ENCODE results near the gene CRLF1. TPM values are rescaled to one million over a fixed set of nuclear protein-coding genes. Genes with fewer than 3 reads are reported as not detected.

CRLF1 gene
- total and polyA plus RNA-seq, 4 experiments from 2014 or later: 0.70 TPM; not detected in 3

GRCh38 chr19:18605546-18606280, 886 bp downstream of the CRLF1 start:
- Histone ChIP-seq H3K27ac (ENCODE audit: low read depth, low read length) (no peak overlapping the region), H3K4me3 (ENCODE audit: low read length in 2 of 2) (no peak overlapping the region), H3K4me1 (ENCODE audit: insufficient read depth, low read length) (no peaks in the 10 kb centered on the region), H3K9me3 (ENCODE audit: control insufficient read depth in 1 of 2, low read length in 2 of 2) (no peaks in the 10 kb centered on the region), H3K27me3 (ENCODE audit: insufficient read depth, low read length) (peaks cover 52% of the 10 kb centered on the region), H3K36me3 (ENCODE audit: insufficient read depth, low read length) (no peaks in the 10 kb centered on the region)
- peaks cover 0 to 2% (median 0%) of the 10 kb centered on the region in 8 donors for H3K9me3 Mint-ChIP-seq
- intact Hi-C loops (cut with micrococcal nuclease): no loop called here
- H3K27ac Mint-ChIP-seq: no peak overlapping the region
- no peak for DNase-seq
- POLR2A ChIA-PET (ENCODE audit: partially characterized antibody): interaction anchor here (1.4 kb wide), 1 partner anchor 8 kb away, joined by 3 read pairs; the partner anchor contains the start of gene TMEM59L
- H3K4me1 Mint-ChIP-seq: peaks cover 7 to 37% (median 18%) of the 10 kb centered on the region in 4 donors
- CTCF ChIA-PET (ENCODE audit: partially characterized antibody): no interaction called here
- H3K36me3 Mint-ChIP-seq: no peaks in the 10 kb centered on the region
- H3K27me3 Mint-ChIP-seq: peaks cover 38 to 50% of the 10 kb centered on the region in 2 donors
- H3K4me3 Mint-ChIP-seq: peak overlapping the region in 7 of 8 donors; percentile 2 to 68 (median 55)

DNA sequence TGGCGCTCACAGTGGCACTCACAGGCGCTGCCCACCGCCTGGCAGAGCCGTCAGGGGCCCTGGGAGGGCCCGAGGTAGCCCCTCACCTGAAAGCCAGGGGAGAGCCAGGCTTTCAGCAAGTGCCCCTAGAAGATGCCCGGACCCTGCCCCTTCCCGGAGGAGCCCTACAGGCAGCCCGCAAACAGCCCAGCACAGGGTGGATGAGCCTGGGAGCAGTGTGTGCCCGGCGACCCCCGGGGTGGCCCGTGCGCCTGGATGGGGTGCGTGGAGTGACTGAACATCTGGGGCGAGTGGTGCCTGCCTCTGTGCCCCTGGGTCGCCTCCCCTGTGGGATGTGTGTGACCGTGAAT, 1.4 kb downstream of the CRLF1 start:
- peaks cover 7 to 37% (median 18%) of the 10 kb centered on the region in 4 donors for H3K4me1 Mint-ChIP-seq
- ChIA-PET POLR2A (ENCODE audit: partially characterized antibody) (interaction anchor here (1.4 kb wide), 1 partner anchor 8 kb away, joined by 3 read pairs; the partner anchor contains the start of gene TMEM59L), CTCF (ENCODE audit: partially characterized antibody) (no interaction called here)
- H3K27ac Mint-ChIP-seq: no peak overlapping the region
- Histone ChIP-seq H3K27ac (ENCODE audit: low read depth, low read length) (no peak overlapping the region), H3K4me1 (ENCODE audit: insufficient read depth, low read length) (no peaks in the 10 kb centered on the region), H3K27me3 (ENCODE audit: insufficient read depth, low read length) (peaks cover 48% of the 10 kb centered on the region), H3K36me3 (ENCODE audit: insufficient read depth, low read length) (no peaks in the 10 kb centered on the region), H3K4me3 (ENCODE audit: low read length in 2 of 2) (no peak overlapping the region), H3K9me3 (ENCODE audit: control insufficient read depth in 1 of 2, low read length in 2 of 2) (no peaks in the 10 kb centered on the region)
- no peaks in the 10 kb centered on the region for H3K36me3 Mint-ChIP-seq
- H3K27me3 Mint-ChIP-seq: peaks cover 38 to 47% of the 10 kb centered on the region in 2 donors
- intact Hi-C loops (cut with micrococcal nuclease): no loop called here
- peaks cover 0 to 2% (median 0%) of the 10 kb centered on the region in 8 donors for H3K9me3 Mint-ChIP-seq
- H3K4me3 Mint-ChIP-seq: peak overlapping the region in 7 of 8 donors; percentile 2 to 68 (median 55)
- DNase-seq: no peak

DNA sequence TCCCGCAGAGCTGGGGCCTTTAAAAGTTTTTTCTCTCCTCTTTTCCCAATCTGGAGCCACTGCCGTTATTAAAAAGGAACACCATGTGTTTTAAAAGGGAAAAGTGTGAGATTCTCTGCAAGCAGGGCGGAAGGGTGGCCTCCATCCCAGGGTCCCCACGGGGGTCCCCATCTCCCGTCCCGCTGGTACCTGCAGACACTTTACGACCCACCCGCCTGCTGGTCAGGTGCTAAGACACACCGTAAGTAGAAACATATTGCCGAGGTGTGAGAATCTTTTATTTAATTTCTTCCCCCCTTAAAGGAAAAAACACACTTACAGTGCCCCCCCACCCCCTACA, 1.8 kb downstream of the CRLF1 start:
- intact Hi-C loops (cut with micrococcal nuclease): no loop called here

DNA sequence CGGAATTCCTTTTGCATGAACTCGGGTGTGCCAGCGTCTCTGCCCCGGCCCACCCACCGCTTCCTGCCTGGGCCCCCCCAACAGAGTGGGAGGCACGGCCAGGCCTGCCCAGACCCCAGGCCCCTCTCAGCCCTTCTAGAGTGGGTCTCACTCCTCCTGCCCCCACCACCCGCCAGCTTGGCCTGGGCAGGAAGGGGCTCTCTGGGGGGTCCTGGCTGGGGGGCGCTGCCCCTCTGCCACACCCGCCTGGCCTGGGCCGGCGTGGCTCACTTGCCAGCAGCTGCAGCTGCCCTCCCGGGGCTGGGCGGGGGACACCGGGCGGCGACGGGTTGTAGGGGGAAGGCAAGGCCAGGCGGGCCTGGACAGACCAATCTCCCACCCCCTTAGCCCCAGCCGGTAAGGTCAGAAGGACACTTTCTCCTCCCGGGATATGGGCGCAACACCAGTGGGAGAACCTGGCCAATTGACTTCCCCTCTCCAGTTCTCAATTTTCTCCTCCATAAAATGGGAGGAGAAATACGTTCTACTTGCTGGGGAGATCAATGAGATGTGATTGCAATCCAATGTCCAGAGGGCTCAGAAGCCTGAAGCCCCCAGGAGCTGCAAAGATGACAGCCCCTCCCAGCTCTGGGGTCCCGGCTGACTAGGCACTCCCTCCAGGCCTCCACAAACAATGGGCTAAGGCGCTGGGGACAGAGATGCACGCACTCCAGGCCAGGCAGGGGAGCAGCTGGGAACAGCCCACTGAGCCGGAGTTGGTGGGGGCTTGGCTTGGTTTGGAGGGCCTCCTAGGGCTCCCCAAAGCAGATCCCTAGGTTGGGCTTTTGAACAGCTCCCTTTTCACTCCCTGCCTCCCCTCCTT, 2.4 kb downstream of the CRLF1 start:
- Mint-ChIP-seq H3K27ac (no peak overlapping the region), H3K4me1 (peaks cover 7 to 31% (median 18%) of the 10 kb centered on the region in 4 donors), H3K9me3 (peaks cover 0 to 2% (median 0%) of the 10 kb centered on the region in 8 donors), H3K36me3 (no peaks in the 10 kb centered on the region), H3K4me3 (no peak overlapping the region), H3K27me3 (peaks cover 38 to 40% of the 10 kb centered on the region in 2 donors)
- Histone ChIP-seq H3K4me3 (ENCODE audit: low read length in 2 of 2) (no peak overlapping the region), H3K9me3 (ENCODE audit: control insufficient read depth in 1 of 2, low read length in 2 of 2) (no peaks in the 10 kb centered on the region), H3K36me3 (ENCODE audit: insufficient read depth, low read length) (no peaks in the 10 kb centered on the region), H3K27ac (ENCODE audit: low read depth, low read length) (no peak overlapping the region), H3K27me3 (ENCODE audit: insufficient read depth, low read length) (peaks cover 39% of the 10 kb centered on the region), H3K4me1 (ENCODE audit: insufficient read depth, low read length) (no peaks in the 10 kb centered on the region)
- intact Hi-C loops (cut with micrococcal nuclease): no loop called here
- DNase-seq: no peak
- POLR2A ChIA-PET (ENCODE audit: partially characterized antibody): interaction anchor here (1.4 kb wide), 1 partner anchor 9 kb away, joined by 3 read pairs; the partner anchor contains the start of gene TMEM59L
- CTCF ChIA-PET (ENCODE audit: partially characterized antibody): no interaction called here

More for the DNA sequence above, 1.8 kb downstream of the CRLF1 start:
- peaks cover 44% of the 10 kb centered on the region for H3K27me3 ChIP-seq (ENCODE audit: insufficient read depth, low read length)
- Mint-ChIP-seq H3K9me3 (peaks cover 0 to 2% (median 0%) of the 10 kb centered on the region in 8 donors), H3K4me3 (peak overlapping the region in 1 of 8 donors; percentile 68), H3K27me3 (peaks cover 41 to 44% of the 10 kb centered on the region in 2 donors), H3K4me1 (peaks cover 7 to 37% (median 18%) of the 10 kb centered on the region in 4 donors), H3K27ac (no peak overlapping the region), H3K36me3 (no peaks in the 10 kb centered on the region)
- ChIA-PET CTCF (ENCODE audit: partially characterized antibody) (no interaction called here), POLR2A (ENCODE audit: partially characterized antibody) (interaction anchor here (1.4 kb wide), 1 partner anchor 9 kb away, joined by 3 read pairs; the partner anchor contains the start of gene TMEM59L)
- no peaks in the 10 kb centered on the region for H3K36me3 ChIP-seq (ENCODE audit: insufficient read depth, low read length)
- H3K27ac ChIP-seq (ENCODE audit: low read depth, low read length): no peak overlapping the region
- H3K4me3 ChIP-seq (ENCODE audit: low read length in 2 of 2): no peak overlapping the region
- no peaks in the 10 kb centered on the region for H3K9me3 ChIP-seq (ENCODE audit: control insufficient read depth in 1 of 2, low read length in 2 of 2)
- DNase-seq: no peak
- no peaks in the 10 kb centered on the region for H3K4me1 ChIP-seq (ENCODE audit: insufficient read depth, low read length)

DNA sequence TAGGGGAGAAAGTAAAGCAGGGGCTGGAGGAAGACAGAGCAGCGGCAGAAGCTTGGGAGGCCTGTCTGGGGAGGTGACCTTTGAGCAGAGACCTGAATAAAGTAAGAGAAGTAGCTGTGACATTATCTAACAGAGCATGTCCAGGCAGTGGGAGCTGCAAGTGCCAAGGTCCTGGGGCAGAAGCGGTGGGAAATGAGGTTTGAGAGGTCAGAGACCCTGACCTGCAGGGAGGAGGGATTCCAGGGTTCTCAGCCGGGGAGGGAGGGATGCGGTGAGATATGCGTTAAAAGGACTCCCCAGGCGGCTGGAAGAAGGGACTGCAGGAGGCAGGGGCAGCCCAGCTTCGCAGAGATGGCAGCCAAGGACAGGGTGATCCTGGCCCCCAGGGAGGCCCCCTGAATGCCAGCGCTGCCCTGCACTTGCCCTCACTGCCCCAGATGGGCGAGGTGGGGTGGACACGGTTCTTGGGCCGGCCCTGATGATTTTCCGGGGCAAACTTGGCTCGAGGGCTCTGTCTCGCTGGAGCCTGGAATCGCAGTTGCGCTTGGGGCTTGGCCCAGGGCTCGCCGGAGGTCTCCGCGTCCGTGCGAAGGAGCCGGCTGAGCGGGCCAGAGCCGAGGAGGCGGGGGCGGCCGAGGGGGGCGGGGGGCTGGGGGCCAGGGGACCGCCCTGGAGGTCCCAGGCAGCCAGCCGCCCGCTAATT, 3.2 kb downstream of the CRLF1 start:
- H3K9me3 Mint-ChIP-seq: peaks cover 0 to 2% (median 0%) of the 10 kb centered on the region in 8 donors
- H3K36me3 Mint-ChIP-seq: no peaks in the 10 kb centered on the region
- peak overlapping the region in 2 of 8 donors; percentile 31 to 63 for H3K4me3 Mint-ChIP-seq
- intact Hi-C loops (cut with micrococcal nuclease): no loop called here
- no peak overlapping the region for H3K4me3 ChIP-seq (ENCODE audit: low read length in 2 of 2)
- DNase-seq: peak in 1 of 5 donors; percentile 61
- H3K4me1 ChIP-seq (ENCODE audit: insufficient read depth, low read length): no peaks in the 10 kb centered on the region
- H3K27me3 Mint-ChIP-seq: peaks cover 30 to 32% of the 10 kb centered on the region in 2 donors
- H3K4me1 Mint-ChIP-seq: peaks cover 6 to 23% (median 15%) of the 10 kb centered on the region in 4 donors
- H3K9me3 ChIP-seq (ENCODE audit: control insufficient read depth in 1 of 2, low read length in 2 of 2): no peaks in the 10 kb centered on the region
- no peak overlapping the region for H3K27ac ChIP-seq (ENCODE audit: low read depth, low read length)
- no peaks in the 10 kb centered on the region for H3K36me3 ChIP-seq (ENCODE audit: insufficient read depth, low read length)
- peak overlapping the region in 1 of 7 donors; percentile 13 for H3K27ac Mint-ChIP-seq
- POLR2A ChIA-PET (ENCODE audit: partially characterized antibody): no interaction called here
- CTCF ChIA-PET (ENCODE audit: partially characterized antibody): interaction anchor here (1.3 kb wide), 1 partner anchor 15 kb away, joined by 3 read pairs; the partner anchor contains the start of gene REX1BD
- H3K27me3 ChIP-seq (ENCODE audit: insufficient read depth, low read length): peaks cover 32% of the 10 kb centered on the region

DNA sequence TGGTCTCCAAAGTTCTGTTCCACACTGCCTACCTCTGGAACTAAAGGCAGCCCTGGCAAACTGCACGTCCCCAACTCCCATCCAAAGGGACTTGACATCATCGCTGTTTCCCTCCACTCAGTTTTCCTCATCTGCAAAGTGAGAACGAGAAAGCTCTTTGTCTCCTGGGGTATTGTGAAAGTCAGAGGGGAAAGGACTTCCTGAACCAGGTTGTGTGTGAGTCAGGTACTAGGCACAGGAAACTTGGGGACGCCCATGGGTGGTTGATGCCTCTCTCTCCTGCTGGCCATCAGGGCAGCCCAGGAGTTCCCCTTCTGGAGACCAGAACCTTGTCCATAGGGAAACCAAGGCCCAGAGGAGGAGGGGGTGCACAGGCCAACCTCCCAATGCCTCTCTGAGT, 4.7 kb downstream of the CRLF1 start:
- Mint-ChIP-seq H3K27ac (no peak overlapping the region), H3K4me1 (peaks cover 5 to 18% (median 11%) of the 10 kb centered on the region in 4 donors), H3K9me3 (peaks cover 0 to 2% (median 0%) of the 10 kb centered on the region in 8 donors), H3K36me3 (no peaks in the 10 kb centered on the region), H3K27me3 (peaks cover 22 to 25% of the 10 kb centered on the region in 2 donors), H3K4me3 (no peak overlapping the region)
- ChIA-PET CTCF (ENCODE audit: partially characterized antibody) (interaction anchor here (1.3 kb wide), 1 partner anchor 13 kb away, joined by 3 read pairs; the partner anchor contains the start of gene REX1BD), POLR2A (ENCODE audit: partially characterized antibody) (no interaction called here)
- peaks cover 24% of the 10 kb centered on the region for H3K27me3 ChIP-seq (ENCODE audit: insufficient read depth, low read length)
- H3K4me1 ChIP-seq (ENCODE audit: insufficient read depth, low read length): no peaks in the 10 kb centered on the region
- no peaks in the 10 kb centered on the region for H3K36me3 ChIP-seq (ENCODE audit: insufficient read depth, low read length)
- no peak overlapping the region for H3K4me3 ChIP-seq (ENCODE audit: low read length in 2 of 2)
- intact Hi-C loops (cut with micrococcal nuclease): no loop called here
- DNase-seq: no peak
- H3K27ac ChIP-seq (ENCODE audit: low read depth, low read length): no peak overlapping the region
- H3K9me3 ChIP-seq (ENCODE audit: control insufficient read depth in 1 of 2, low read length in 2 of 2): no peaks in the 10 kb centered on the region
